Mucosa of stomach (tissue), 1 donor: ENCODE data around the gene FAAP20.

ENCODE experiments used
- H3K27me3 ChIP-seq: one replicate; pipeline ENCODE4 v1.7.0; 2013; ENCODE audit warnings: mild to moderate bottlenecking, low read length; ENCODE audit not compliant: control insufficient read depth, insufficient read depth
- H3K36me3 ChIP-seq: one replicate; pipeline ENCODE4 v1.7.0; 2013; ENCODE audit warnings: low read length; ENCODE audit not compliant: control insufficient read depth, insufficient read depth
- H3K4me1 ChIP-seq: one replicate; pipeline ENCODE4 v1.7.0; 2013; ENCODE audit warnings: mild to moderate bottlenecking, low read length; ENCODE audit not compliant: control insufficient read depth, insufficient read depth
- H3K4me3 ChIP-seq: one replicate; pipeline ENCODE4 v1.7.0; 2013; ENCODE audit warnings: low read length
- H3K9ac ChIP-seq: one replicate; pipeline ENCODE4 v1.7.0; 2013; ENCODE audit warnings: mild to moderate bottlenecking, low read length, moderate library complexity
- H3K9me3 ChIP-seq: one replicate; pipeline ENCODE4 v1.7.0; 2013; ENCODE audit warnings: mild to moderate bottlenecking, low read length, moderate library complexity; ENCODE audit not compliant: control insufficient read depth
- donor health status: Pancreatic carcinoma.

The FAAP20 gene

DNA sequence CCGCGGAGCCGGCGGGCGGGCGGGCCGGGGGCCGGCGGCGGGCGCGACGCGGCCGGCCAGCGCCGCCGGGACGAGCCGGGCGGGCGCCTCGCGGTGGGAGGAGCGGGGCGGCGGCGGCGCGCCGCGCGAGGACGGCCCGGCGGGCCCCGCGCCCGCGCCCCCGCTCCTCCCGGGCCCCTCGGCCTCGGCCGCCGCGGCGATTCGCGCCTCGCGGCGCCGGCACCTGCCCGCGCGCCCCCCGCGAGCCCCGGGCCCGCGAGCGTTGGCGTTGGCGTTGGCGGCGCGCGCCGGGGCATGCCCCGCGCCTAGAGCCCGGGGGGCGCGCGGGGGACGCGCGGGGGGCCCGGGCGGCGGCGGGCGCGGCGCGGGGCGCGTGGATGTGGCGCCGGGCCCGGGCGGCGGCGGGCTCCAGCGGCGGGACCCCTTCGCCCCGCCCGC is 33.6 kb upstream of the FAAP20 start, which contains the start of gene SKI:
Gene SKI, plus strand, starts transcription at position 163 of the 438 bp plus-strand sequence. CDS start 448 bp downstream, outside the sequence.
- H3K36me3 ChIP-seq = no peaks in the 10 kb centered on the region
- peak within 1 kb of the TSS; percentile 50 for H3K4me3 ChIP-seq
- H3K9me3 ChIP-seq = no peaks in the 10 kb centered on the region
- H3K4me1 ChIP-seq = peaks cover 44% of the 10 kb centered on the region
- H3K9ac ChIP-seq = peak within 1 kb of the TSS; percentile 80
- peaks cover 2% of the 10 kb centered on the region for H3K27me3 ChIP-seq

DNA sequence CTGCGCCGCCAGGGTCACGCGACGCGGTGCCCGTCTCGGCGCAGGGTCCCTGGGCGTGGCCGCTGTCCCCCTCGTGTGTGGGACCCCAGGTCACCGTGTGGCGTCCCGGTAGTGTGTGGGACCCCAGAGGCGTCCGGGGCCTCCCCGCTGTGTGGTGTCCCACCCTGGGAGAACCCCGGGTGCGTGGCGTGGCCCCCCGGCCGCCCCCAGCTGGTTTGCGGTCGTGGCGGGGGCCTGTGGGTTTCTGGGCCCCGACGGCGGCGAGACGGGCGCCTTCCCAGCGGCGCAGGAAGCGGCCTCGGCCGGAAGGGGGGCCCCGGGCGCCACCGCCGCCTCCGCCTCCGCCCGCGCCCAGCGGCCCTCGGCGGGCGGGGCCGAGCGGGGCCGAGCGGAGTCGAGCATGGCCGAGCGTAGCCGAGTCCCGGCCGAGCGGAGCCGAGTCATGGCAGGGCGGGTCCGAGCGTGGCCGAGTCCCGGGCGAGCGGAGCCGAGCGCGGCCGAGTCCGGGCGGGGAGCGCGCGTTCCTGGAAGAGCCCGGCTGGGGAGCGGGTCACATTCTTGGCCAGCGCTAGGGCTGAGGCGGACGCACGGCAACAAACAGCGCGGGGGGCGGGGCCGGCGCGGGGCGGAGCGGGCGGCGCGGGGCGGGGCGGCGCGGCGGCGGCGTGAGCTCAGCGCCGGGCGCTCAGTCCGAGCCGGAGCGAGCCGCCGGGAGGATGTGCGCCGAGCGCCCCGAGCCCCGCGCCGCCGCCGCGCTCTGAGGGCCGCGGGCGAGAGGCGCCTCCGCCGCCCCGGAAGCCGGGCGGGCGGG is 33.0 kb upstream of the FAAP20 start:
- H3K4me3 ChIP-seq = no peak overlapping the region
- H3K4me1 ChIP-seq = peaks cover 38% of the 10 kb centered on the region
- H3K36me3 ChIP-seq = no peaks in the 10 kb centered on the region
- H3K9me3 ChIP-seq = no peaks in the 10 kb centered on the region
- H3K9ac ChIP-seq = peak overlapping the region; percentile 80
- peaks cover 2% of the 10 kb centered on the region for H3K27me3 ChIP-seq

DNA sequence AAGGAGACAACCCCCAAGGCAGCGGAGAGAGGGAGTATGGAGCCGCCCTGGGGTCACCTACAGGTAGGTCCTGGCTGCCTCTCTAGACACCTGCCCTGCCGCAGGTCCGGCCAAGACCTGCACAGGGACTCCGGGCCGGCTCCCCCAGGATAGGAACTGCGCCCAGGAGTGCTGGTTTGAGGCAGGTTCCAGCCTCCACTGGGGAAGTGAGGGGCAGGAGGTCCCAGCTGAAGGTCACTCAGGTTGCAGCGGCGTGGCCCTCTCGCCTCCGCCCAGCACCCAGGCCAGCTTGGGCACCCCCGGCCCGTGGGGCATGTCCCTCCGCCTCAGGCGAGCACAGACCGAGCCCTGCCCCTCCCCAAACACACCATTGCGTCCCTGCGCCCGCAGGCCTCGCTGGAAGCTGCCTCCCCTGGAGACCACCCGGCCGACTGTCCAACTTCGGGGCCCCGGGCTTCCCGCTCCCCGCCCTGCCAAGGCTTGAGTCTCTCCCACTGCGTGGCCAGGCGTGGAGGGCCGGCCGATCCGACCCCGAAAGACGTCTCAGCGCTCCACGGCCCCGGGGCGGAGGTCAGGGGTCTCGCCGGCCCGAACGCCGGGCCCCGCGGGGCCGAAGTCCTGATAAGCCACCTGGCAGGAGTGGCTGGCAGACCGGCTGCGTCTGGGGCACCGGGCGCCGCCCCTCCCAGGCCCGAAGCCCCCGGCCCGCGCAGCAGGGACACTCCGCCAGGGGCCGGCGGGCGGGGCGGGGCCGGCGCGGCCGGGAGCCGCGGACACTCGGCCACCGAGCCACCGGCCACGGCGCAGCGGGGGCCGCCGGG is 32.2 kb upstream of the FAAP20 start:
- H3K27me3 ChIP-seq = peaks cover 2% of the 10 kb centered on the region
- H3K9ac ChIP-seq = peak overlapping the region; percentile 80
- H3K36me3 ChIP-seq = no peaks in the 10 kb centered on the region
- H3K4me3 ChIP-seq = no peak overlapping the region
- H3K4me1 ChIP-seq = peaks cover 30% of the 10 kb centered on the region
- no peaks in the 10 kb centered on the region for H3K9me3 ChIP-seq

DNA sequence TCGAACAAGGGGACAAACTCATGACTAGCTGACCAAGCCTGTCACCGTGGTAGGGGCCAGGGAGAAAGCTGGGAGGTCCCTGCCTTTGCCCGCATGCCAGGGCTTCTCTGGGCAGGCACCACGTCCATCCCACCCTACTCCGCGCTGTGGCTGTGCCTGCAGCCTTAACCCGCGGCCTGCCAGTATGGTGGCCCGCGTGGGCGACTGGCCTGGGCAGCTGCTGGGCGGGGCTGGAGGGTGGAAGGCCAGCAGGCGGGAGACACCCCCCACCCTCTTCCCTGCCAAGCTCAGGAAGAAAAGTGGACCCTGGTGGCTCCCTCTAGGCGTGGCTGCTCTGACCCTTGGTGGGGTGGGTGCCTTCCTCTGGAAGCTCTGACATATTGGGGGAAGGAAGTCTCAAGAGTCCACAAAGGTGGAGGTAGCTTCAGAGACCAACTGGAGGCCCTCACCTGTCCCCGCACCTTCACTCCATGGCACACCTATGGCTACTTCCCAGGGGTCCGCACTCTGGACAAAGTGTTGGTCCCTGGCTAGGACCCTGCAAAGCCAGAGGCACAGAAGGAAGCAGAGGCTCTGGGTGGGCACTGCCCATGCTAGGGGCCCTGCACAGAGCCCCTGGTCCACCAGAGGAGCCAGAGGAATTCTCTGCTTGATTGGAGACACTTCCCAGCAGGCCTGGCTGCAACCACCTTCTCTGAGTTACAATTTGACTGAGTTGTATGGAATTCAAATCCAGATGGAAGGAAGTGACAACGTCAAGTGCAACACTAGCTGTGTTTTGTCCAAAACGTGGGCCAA is 30.3 kb upstream of the FAAP20 start:
- no peak overlapping the region for H3K4me3 ChIP-seq
- H3K27me3 ChIP-seq = peaks cover 2% of the 10 kb centered on the region
- no peaks in the 10 kb centered on the region for H3K36me3 ChIP-seq
- no peaks in the 10 kb centered on the region for H3K9me3 ChIP-seq
- peaks cover 11% of the 10 kb centered on the region for H3K4me1 ChIP-seq
- no peak overlapping the region for H3K9ac ChIP-seq

DNA sequence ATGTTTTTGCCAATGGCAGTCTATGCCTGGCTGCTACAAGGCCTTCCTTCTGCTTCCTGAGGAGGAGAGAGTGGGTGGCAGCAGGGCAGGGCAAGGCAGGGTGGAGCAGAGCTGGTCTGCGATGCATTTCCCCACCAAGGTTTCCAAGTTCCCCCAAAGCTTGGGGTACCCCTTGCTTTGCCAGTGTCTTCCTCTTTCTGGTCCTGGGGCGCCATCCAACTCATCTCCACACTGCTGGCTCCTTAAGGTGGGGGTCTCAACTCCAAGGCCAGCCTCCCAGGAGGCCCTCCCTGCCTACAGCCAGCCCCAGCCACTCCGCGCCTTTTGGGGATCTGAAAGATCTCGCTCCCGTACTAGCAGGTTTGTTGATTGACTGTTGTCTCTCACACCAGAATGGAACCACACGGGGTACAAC is 29.6 kb upstream of the FAAP20 start:
- no peak overlapping the region for H3K9ac ChIP-seq
- no peaks in the 10 kb centered on the region for H3K36me3 ChIP-seq
- H3K4me3 ChIP-seq = no peak overlapping the region
- peaks cover 4% of the 10 kb centered on the region for H3K4me1 ChIP-seq
- H3K9me3 ChIP-seq = no peaks in the 10 kb centered on the region
- H3K27me3 ChIP-seq = peaks cover 2% of the 10 kb centered on the region

DNA sequence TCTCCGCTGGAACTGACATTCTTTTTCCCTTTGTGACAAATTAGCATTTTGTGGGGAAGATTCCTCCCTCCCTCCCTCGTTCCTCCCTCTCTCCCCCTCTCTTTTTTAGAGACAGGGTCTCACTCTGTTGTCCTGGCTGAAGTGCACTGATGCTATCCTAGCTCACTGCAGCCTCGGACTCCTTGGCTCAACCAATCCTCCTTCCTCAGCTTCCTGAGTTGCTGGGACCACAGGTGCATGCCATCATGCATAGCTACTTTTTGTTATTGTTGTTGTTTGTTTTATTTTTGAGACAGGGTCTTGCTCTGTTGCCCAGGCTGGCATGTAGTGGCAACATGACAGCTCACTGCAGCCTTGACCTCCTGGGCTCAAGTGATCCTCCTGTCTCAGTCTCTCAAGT is 26.7 kb upstream of the FAAP20 start:
- no peak overlapping the region for H3K9ac ChIP-seq
- H3K9me3 ChIP-seq = no peaks in the 10 kb centered on the region

DNA sequence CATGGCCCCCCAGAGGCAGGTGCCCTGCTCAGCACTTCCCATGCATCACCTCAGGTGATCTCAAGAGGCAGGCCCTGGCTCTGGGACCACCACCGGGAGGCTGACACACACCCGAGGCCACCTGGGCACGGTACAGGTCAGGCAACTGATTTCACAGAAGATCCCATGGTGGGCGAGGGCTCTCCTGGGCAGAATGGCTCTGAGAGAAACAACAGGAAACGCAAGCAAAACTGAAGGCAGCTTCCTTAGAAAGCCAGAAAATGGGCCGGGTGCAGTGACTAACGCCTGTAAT is 22.1 kb upstream of the FAAP20 start:
- Histone ChIP-seq H3K9ac (no peak overlapping the region), H3K36me3 (no peaks in the 10 kb centered on the region), H3K4me1 (peaks cover 30% of the 10 kb centered on the region), H3K4me3 (no peak overlapping the region), H3K27me3 (peaks cover 3% of the 10 kb centered on the region), H3K9me3 (no peaks in the 10 kb centered on the region)

More for the DNA sequence above, 26.7 kb upstream of the FAAP20 start:
- no peaks in the 10 kb centered on the region for H3K4me1 ChIP-seq
- H3K36me3 ChIP-seq = no peaks in the 10 kb centered on the region
- no peak overlapping the region for H3K4me3 ChIP-seq
- peaks cover 3% of the 10 kb centered on the region for H3K27me3 ChIP-seq

DNA sequence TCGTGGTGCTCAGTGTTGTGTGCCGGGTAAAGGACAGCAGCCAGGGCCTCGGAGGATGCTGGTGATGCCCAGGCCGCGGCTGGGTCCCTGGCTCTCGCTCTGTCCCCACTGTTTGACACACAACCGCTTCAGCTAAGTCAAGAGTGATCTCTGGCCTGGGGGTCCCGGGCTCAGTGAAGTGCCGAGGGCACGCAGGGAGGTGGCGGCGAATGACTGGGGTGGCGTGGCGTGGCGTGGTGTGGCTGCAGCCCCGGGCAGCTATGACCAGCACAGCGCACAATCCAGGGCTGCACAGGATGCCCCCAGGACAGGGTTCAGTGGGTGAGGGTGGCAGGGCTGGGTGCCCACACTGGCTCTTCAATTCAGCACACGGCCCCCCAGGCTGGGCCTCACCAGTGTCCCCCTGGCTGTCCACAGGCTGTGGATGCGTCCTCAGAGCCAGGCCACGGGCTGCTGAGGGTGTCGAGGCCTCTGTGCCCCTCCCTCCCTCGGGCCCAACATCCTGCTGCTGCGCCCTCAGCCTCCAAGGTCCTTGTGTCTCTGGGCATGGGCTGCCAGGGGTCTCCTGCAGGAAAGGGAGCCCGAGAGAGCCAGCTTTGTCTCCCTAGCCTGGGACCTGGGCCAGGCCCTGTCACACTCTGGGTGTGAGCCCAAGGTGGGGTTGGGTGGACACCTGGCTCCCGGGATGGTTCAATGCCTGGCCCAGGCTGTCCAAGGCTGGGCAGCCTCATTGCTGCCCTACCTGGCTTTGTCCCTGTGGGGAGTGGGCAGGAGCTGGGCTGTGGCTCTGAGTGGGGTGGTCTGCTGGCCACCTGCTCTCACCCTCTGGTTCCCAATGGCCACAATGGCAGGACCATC is 21.6 kb upstream of the FAAP20 start:
- Histone ChIP-seq H3K4me1 (peaks cover 30% of the 10 kb centered on the region), H3K36me3 (no peaks in the 10 kb centered on the region), H3K27me3 (peaks cover 3% of the 10 kb centered on the region), H3K4me3 (no peak overlapping the region), H3K9me3 (no peaks in the 10 kb centered on the region), H3K9ac (no peak overlapping the region)

DNA sequence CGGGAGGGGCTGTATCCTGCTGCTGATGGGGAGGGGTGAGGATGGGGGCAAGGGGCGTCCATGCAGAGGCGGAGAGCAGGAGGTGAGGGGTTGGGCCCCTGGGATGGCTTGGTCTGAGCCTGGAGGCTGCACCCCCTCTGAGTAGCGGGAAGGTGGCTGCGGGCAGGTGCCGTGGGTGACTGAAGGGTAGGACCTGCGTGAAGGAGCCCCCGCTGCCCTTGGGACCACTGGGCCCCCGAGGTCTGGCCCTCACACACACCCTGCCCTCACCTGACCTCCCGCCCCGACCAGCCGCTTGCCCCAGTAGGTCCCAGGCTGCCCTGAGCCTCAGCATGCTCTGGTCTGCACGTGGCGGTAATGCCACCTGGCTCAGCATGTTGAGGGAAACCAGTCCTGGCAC is 20.8 kb upstream of the FAAP20 start:
- peaks cover 30% of the 10 kb centered on the region for H3K4me1 ChIP-seq
- no peak overlapping the region for H3K9ac ChIP-seq
- H3K36me3 ChIP-seq = no peaks in the 10 kb centered on the region
- H3K4me3 ChIP-seq = no peak overlapping the region
- H3K9me3 ChIP-seq = no peaks in the 10 kb centered on the region
- H3K27me3 ChIP-seq = peaks cover 3% of the 10 kb centered on the region

DNA sequence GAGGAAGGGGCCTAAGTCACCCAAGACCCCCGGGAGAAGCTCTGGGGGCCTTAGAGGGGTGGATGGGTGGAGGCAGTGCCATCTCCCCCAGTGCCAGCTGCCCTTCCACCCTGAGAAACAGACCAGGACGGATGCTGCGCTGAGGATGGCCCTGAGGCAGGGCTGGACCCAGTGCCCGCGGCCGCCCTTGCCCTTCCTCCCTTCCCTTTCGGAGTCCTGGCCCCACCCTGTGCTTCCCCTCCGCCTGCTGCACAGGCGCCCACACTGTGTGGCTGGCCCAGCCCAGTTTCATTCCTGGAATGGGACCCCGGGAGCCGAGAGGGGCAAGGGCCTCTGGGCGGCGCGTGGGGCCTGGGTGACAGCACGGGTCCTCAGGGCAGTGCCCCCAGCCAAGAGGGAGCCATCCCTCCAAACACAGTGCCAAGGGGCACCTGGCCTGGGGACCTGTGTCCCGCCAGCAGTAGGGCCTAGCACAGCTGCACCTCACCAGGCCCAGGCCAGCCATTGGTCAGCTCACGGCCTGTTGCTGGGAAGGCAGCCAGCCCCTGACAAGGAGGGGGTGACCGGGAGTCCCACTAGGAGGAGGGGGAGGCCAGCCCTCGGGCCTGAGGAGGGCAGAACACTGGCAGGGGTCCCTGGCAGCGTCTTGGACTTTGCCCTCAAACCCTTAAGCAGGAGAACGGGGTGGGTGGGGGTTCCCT is 20.1 kb upstream of the FAAP20 start:
- no peak overlapping the region for H3K4me3 ChIP-seq
- H3K9me3 ChIP-seq = no peaks in the 10 kb centered on the region
- peaks cover 30% of the 10 kb centered on the region for H3K4me1 ChIP-seq
- H3K9ac ChIP-seq = peak overlapping the region; percentile 86
- peaks cover 3% of the 10 kb centered on the region for H3K27me3 ChIP-seq
- no peaks in the 10 kb centered on the region for H3K36me3 ChIP-seq
